Mucosa of rectum (tissue), 2 donors: ENCODE measurements around the gene LHFPL4.
"Not testable (repeated sequence)": the region's sequence is repeated elsewhere in the genome, so short reads cannot be mapped to it uniquely, and the experiment has no call there.

Source experiments
- H3K27ac ChIP-seq, 2 donors: one replicate each; pipeline ENCODE4 v1.7.0; 2013; ENCODE audit warnings: inconsistent platforms in 2 of 2, low read depth in 2 of 2, low read length in 2 of 2
- H3K27me3 ChIP-seq, 2 donors: one replicate each; pipeline ENCODE4 v1.7.0; 2013; ENCODE audit warnings: low read length in 2 of 2; ENCODE audit not compliant: control insufficient read depth in 2 of 2, insufficient read depth in 2 of 2
- H3K36me3 ChIP-seq, 2 donors: one replicate each; pipeline ENCODE4 v1.7.0; 2013; ENCODE audit warnings: low read length in 2 of 2; ENCODE audit not compliant: control insufficient read depth in 2 of 2, insufficient read depth in 2 of 2
- H3K4me1 ChIP-seq, 2 donors: one replicate each; pipeline ENCODE4 v1.7.0; 2013; ENCODE audit warnings: low read length in 2 of 2, mild to moderate bottlenecking in 1 of 2; ENCODE audit not compliant: control insufficient read depth in 2 of 2, insufficient read depth in 2 of 2
- H3K4me3 ChIP-seq, 2 donors: one replicate each; pipeline ENCODE4 v1.7.0; 2013; ENCODE audit warnings: low read length in 2 of 2
- H3K9ac ChIP-seq, 2 donors: one replicate each; pipeline ENCODE4 v1.7.0; 2013; ENCODE audit warnings: low read length in 2 of 2, low read depth in 1 of 2, mild to moderate bottlenecking in 1 of 2
- H3K9me3 ChIP-seq, 2 donors: one replicate each; pipeline ENCODE4 v1.7.0; 2013; ENCODE audit warnings: low read length in 2 of 2; ENCODE audit not compliant: control insufficient read depth in 2 of 2
- donor health status: healthy.
- donor health status: Normal muscosa, but diverticular disease.

LHFPL4 gene

GRCh38 chr3:9553021-9553947 lies at the start of gene LHFPL4:
LHFPL4 (minus strand) TSS chr3:9553822; CDS start chr3:9552679, 1,143 bp downstream.
- H3K27me3 ChIP-seq, result peaks cover 5 to 10% of the 10 kb centered on the region in 2 donors
- H3K4me3 ChIP-seq, result no peak within 1 kb of the TSS
- H3K4me1 ChIP-seq, result no peaks in the 10 kb centered on the region
- H3K36me3 ChIP-seq, result no peaks in the 10 kb centered on the region
- no peak within 1 kb of the TSS for H3K9ac ChIP-seq
- no peak within 1 kb of the TSS for H3K27ac ChIP-seq
- peaks cover 0 to 2% of the 10 kb centered on the region in 2 donors for H3K9me3 ChIP-seq

GRCh38 chr3:9602620-9603019 lies 49.0 kb upstream of the LHFPL4 start:
- H3K9ac ChIP-seq, result no peak overlapping the region
- no peak overlapping the region for H3K4me3 ChIP-seq
- H3K4me1 ChIP-seq, result peaks cover 0 to 4% of the 10 kb centered on the region in 2 donors
- no peak overlapping the region for H3K27ac ChIP-seq
- H3K36me3 ChIP-seq, result no peaks in the 10 kb centered on the region
- H3K9me3 ChIP-seq, result no peaks in the 10 kb centered on the region
- no peaks in the 10 kb centered on the region for H3K27me3 ChIP-seq

GRCh38 chr3:9601006-9601581 lies 47.5 kb upstream of the LHFPL4 start:
- H3K27ac ChIP-seq, result not testable (repeated sequence)

GRCh38 chr3:9600597-9600996 lies 47.0 kb upstream of the LHFPL4 start:
- peak overlapping the region; percentile 20 to 32 for H3K4me3 ChIP-seq
- no peaks in the 10 kb centered on the region for H3K9me3 ChIP-seq
- peaks cover 4 to 6% of the 10 kb centered on the region in 2 donors for H3K4me1 ChIP-seq
- H3K27ac ChIP-seq, result no peak overlapping the region
- no peaks in the 10 kb centered on the region for H3K27me3 ChIP-seq
- no peaks in the 10 kb centered on the region for H3K36me3 ChIP-seq
- no peak overlapping the region for H3K9ac ChIP-seq

More at GRCh38 chr3:9601006-9601581, 47.5 kb upstream of the LHFPL4 start:
- H3K27me3 ChIP-seq, H3K9ac ChIP-seq, H3K36me3 ChIP-seq, H3K9me3 ChIP-seq, H3K4me1 ChIP-seq: not testable (repeated sequence)
- H3K4me3 ChIP-seq, result peak overlapping the region; percentile 20 to 32

- H3K9me3 ChIP-seq, result no peaks in the 10 kb centered on the region
- peaks cover 4 to 6% of the 10 kb centered on the region in 2 donors for H3K4me1 ChIP-seq
- H3K27me3 ChIP-seq, result no peaks in the 10 kb centered on the region
- H3K9ac ChIP-seq, result no peak overlapping the region
- H3K36me3 ChIP-seq, result no peaks in the 10 kb centered on the region
- H3K27ac ChIP-seq, result peak overlapping the region; percentile 51 to 52
- peak overlapping the region in 1 of 2 donors; percentile 9 for H3K4me3 ChIP-seq
These were observed 45.3 kb upstream of the LHFPL4 start for GRCh38 chr3:9598783-9599387.

- Histone ChIP-seq H3K4me3 (peak overlapping the region in 1 of 2 donors; percentile 26), H3K9me3 (no peaks in the 10 kb centered on the region), H3K27me3 (no peaks in the 10 kb centered on the region), H3K4me1 (peaks cover 4 to 6% of the 10 kb centered on the region in 2 donors), H3K27ac (peak overlapping the region in 1 of 2 donors; percentile 58), H3K36me3 (no peaks in the 10 kb centered on the region), H3K9ac (peak overlapping the region; percentile 14 to 17)
These were observed 42.3 kb upstream of the LHFPL4 start for GRCh38 chr3:9595877-9596276.

- not testable (repeated sequence) for H3K9ac ChIP-seq, H3K27me3 ChIP-seq, H3K4me3 ChIP-seq, H3K36me3 ChIP-seq, H3K4me1 ChIP-seq, H3K27ac ChIP-seq, H3K9me3 ChIP-seq
These were observed 38.2 kb upstream of the LHFPL4 start for GRCh38 chr3:9591781-9592180.

- Histone ChIP-seq H3K27me3 (no peaks in the 10 kb centered on the region), H3K9ac (no peak overlapping the region), H3K36me3 (no peaks in the 10 kb centered on the region), H3K27ac (no peak overlapping the region), H3K4me1 (no peaks in the 10 kb centered on the region), H3K4me3 (no peak overlapping the region), H3K9me3 (no peaks in the 10 kb centered on the region)
These were observed 36.7 kb upstream of the LHFPL4 start for GRCh38 chr3:9590282-9590791.

GRCh38 chr3:9583792-9584191 lies 30.2 kb upstream of the LHFPL4 start:
- no peaks in the 10 kb centered on the region for H3K4me1 ChIP-seq
- no peak overlapping the region for H3K27ac ChIP-seq
- H3K27me3 ChIP-seq, result no peaks in the 10 kb centered on the region
- H3K9me3 ChIP-seq, result peaks cover 0 to 3% of the 10 kb centered on the region in 2 donors
- no peak overlapping the region for H3K9ac ChIP-seq
- no peaks in the 10 kb centered on the region for H3K36me3 ChIP-seq
- no peak overlapping the region for H3K4me3 ChIP-seq

- no peak overlapping the region for H3K9ac ChIP-seq
- no peaks in the 10 kb centered on the region for H3K36me3 ChIP-seq
- no peak overlapping the region for H3K27ac ChIP-seq
- no peaks in the 10 kb centered on the region for H3K27me3 ChIP-seq
- H3K4me1 ChIP-seq, result no peaks in the 10 kb centered on the region
- peaks cover 0 to 3% of the 10 kb centered on the region in 2 donors for H3K9me3 ChIP-seq
- H3K4me3 ChIP-seq, result no peak overlapping the region
These were observed 29.7 kb upstream of the LHFPL4 start for GRCh38 chr3:9583371-9583770.
